ENCODE measurements around the gene FAM3B. TPM values are rescaled to one million over a fixed set of nuclear protein-coding genes. Genes with fewer than 3 reads are reported as not detected.

The FAM3B gene
- total and polyA plus RNA-seq, 2 of the 4 experiments (the other 2 are of a cell fraction) = not detected

- Histone ChIP-seq H3K4me1 (ENCODE audit: control insufficient read depth, insufficient read depth, low read length) (no peaks in the 10 kb centered on the region), H3K18ac (ENCODE audit: low read depth, low read length) (no peak overlapping the region), H3K9ac (ENCODE audit: low read depth, low read length) (no peak overlapping the region), H3K23ac (ENCODE audit: low read depth, low read length) (no peak overlapping the region), H2BK15ac (ENCODE audit: low read depth, low read length) (no peak overlapping the region), H4K8ac (ENCODE audit: low read depth in 2 of 2, low read length in 2 of 2) (no peak overlapping the region), H3K27me3 (ENCODE audit: control insufficient read depth, insufficient read depth, low read length) (peaks cover 4% of the 10 kb centered on the region; the same call in 1 of the 2 replicates), H3K79me1 (ENCODE audit: low read depth in 1 of 2, low read length in 2 of 2) (no peaks in the 10 kb centered on the region), H2BK20ac (ENCODE audit: low read depth, low read length) (no peak overlapping the region), H2BK5ac (ENCODE audit: low read depth, low read length, poor library complexity, severe bottlenecking) (no peak overlapping the region), H2AK5ac (ENCODE audit: low read depth, low read length) (no peak overlapping the region), H2AK9ac (replicated peaks; ENCODE audit: low read depth, low read length, poor library complexity) (no peak overlapping the region), H3K9me1 (ENCODE audit: insufficient read depth, low read length) (no peaks in the 10 kb centered on the region), H4K5ac (ENCODE audit: low read depth, low read length) (no peak overlapping the region), H3K27ac (ENCODE audit: insufficient read depth, low read length) (no peak overlapping the region), H3K4me3 (ENCODE audit: insufficient read depth, low read depth, low read length) (no peak overlapping the region), H2BK120ac (ENCODE audit: low read depth, low read length) (no peak overlapping the region), H3K56ac (ENCODE audit: extremely low read depth, insufficient read depth, low read length) (no peak overlapping the region), H2AFZ (replicated peaks; ENCODE audit: low read length, poor library complexity) (no peak overlapping the region), H4K20me1 (ENCODE audit: insufficient read depth, low read length) (no peaks in the 10 kb centered on the region), H3K14ac (replicated peaks; ENCODE audit: low read depth, low read length) (no peak overlapping the region), H3K4ac (ENCODE audit: low read depth, low read length) (no peak overlapping the region), H3K9me3 (ENCODE audit: control insufficient read depth, insufficient read depth, low read length) (no peaks in the 10 kb centered on the region), H3K36me3 (ENCODE audit: control insufficient read depth, insufficient read depth, low read length) (no peaks in the 10 kb centered on the region), H3K4me2 (ENCODE audit: low read depth, low read length) (no peak overlapping the region), H4K91ac (ENCODE audit: insufficient read depth, low read depth, low read length) (no peak overlapping the region)
- in situ Hi-C loops (cut with MboI; ENCODE audit: low sequenced_read_pairs) = no loop called here
- intact Hi-C loops (cut with micrococcal nuclease) = no loop called here
- ATAC-seq (ENCODE audit: low read depth) (no peak), DNase-seq (no peak)
- ChIA-PET POLR2A (ENCODE audit: unreplicated experiment) (no interaction called here), CTCF (no interaction called here)
- 62% methylated on average over 3 of the region's 8 CpGs; no CpG with 5 or more reads in 1 of the 2 experiments for WGBS, 2 experiments (ENCODE audit: extremely low coverage in 2 of 2, insufficient read length in 1 of 2)
- dilution Hi-C loops (cut with HindIII; ENCODE audit: low sequenced_read_pairs, unreplicated experiment) = no loop called here
- TF ChIP-seq MXI1 (IDR thresholded peaks at IDR 0.05; ENCODE audit: borderline replicate concordance, low read depth, low read length) = no peak
- TF ChIP-seq MAZ (IDR thresholded peaks at IDR 0.05; ENCODE audit: borderline replicate concordance, low read depth, low read length) = no peak
- no peak for TF ChIP-seq BHLHE40 (IDR thresholded peaks at IDR 0.05; ENCODE audit: low read depth, low read length)
- no peak for TF ChIP-seq POLR2A (IDR thresholded peaks at IDR 0.05; ENCODE audit: low read depth, low read length)
- no peak for TF ChIP-seq NFE2L2 (IDR thresholded peaks at IDR 0.05; ENCODE audit: low read depth, low read length)
- TF ChIP-seq MAFK (IDR thresholded peaks at IDR 0.05; ENCODE audit: low read depth, low read length) = no peak
- no TSS peak for BruUV-seq (replicated peaks)
Observed at GRCh38 chr21:41327753-41328152, 11.2 kb downstream of the FAM3B start.

All from IMR-90 (cell line).